ENCODE measurements around the gene LMF1.

Gene LMF1

DNA sequence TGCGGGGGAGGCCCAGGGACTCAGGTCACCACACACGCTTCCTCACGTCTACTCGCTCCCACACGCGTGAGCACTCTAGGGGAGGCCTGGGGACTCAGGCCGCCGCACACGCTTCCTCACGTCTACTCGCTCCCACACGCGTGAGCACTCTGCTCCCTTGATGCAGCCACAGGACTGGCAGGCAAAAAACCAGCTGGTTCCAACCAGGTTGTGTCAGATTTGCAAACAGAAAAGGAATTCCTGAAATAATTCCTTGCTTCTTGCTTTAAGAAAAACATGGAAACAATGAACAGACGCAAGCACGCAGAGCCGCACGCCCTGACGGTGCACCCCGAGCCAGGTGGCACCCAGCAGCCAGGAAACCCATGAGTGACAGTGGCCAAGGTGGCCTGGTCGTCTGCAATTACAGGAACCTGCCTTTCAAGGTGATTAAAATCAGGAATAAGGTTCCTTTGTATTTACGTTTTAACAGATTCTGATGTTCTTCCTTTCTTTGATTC is 37.9 kb downstream of the LMF1 start:
- no peaks in the 10 kb centered on the region for H3K9me3 ChIP-seq (ENCODE audit: control insufficient read depth, low read length)
- H3K9ac ChIP-seq, result no peak overlapping the region
- no peak for TF ChIP-seq CTCF (IDR thresholded peaks at IDR 0.05)
- no peak overlapping the region for H3K4me3 ChIP-seq (ENCODE audit: low read depth, low read length)
- no peak overlapping the region for H2AFZ ChIP-seq
- H3K27ac ChIP-seq, result no peak overlapping the region
- no peaks in the 10 kb centered on the region for H3K36me3 ChIP-seq (ENCODE audit: control insufficient read depth, insufficient read depth, low read length)
- H3K4me2 ChIP-seq (ENCODE audit: low read length), result no peak overlapping the region
- no peaks in the 10 kb centered on the region for H3K4me1 ChIP-seq
- H3K27me3 ChIP-seq (ENCODE audit: control insufficient read depth, insufficient read depth, low read length), result no peaks in the 10 kb centered on the region
- no peaks in the 10 kb centered on the region for H3K79me2 ChIP-seq

DNA sequence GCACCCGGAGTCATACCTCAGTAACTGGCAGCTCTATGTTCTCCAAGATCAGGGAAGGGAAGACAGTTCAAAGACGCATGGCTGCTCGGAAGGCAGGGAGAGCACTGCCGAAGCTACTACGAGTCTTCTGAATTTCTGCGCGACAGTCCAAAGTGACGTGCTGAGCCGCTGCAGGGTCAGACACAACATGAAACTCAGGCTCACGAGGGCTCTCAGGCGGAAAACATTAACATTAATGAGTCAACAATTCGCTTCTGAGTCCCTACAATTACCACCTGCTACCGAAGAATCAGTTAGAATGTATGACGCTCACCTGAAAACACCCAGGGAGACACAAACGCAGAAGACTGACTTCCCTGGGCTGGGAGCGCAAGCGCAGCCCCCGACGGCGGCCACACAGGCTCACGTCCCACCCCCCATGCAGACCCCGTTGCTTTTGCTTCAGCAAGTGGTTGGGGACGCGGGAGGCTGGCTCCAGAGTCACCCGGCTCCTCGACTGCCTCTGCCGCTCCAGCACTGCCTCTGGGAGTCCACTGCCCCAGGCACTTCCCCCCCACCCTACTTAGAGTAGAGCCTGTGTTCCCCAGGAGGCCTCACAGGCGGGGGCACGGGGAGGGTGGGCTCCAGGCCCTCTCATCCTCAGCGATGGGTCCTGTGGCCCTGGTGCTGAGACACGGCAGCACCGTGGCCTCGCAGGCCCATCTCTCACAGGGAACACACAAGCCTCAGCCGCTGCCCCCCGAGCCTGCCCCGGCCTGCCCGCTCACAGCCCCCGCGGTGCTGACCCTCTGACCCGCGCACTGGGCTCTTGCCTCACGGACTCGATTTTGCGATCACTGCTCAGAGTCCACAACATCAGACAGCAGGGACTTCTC is 38.9 kb downstream of the LMF1 start:
- Histone ChIP-seq H3K9me3 (ENCODE audit: control insufficient read depth, low read length) (no peaks in the 10 kb centered on the region), H3K27ac (no peak overlapping the region), H3K27me3 (ENCODE audit: control insufficient read depth, insufficient read depth, low read length) (no peaks in the 10 kb centered on the region), H3K79me2 (no peaks in the 10 kb centered on the region), H3K4me2 (ENCODE audit: low read length) (no peak overlapping the region), H3K36me3 (ENCODE audit: control insufficient read depth, insufficient read depth, low read length) (no peaks in the 10 kb centered on the region), H3K4me1 (no peaks in the 10 kb centered on the region), H3K4me3 (ENCODE audit: low read depth, low read length) (no peak overlapping the region), H3K9ac (no peak overlapping the region), H2AFZ (no peak overlapping the region)
- no peak for TF ChIP-seq CTCF (IDR thresholded peaks at IDR 0.05)

GRCh38 chr16:931171-931570 is 39.6 kb downstream of the LMF1 start:
- Histone ChIP-seq H3K9me3 (ENCODE audit: control insufficient read depth, low read length) (no peaks in the 10 kb centered on the region), H2AFZ (no peak overlapping the region), H3K27ac (no peak overlapping the region), H3K4me3 (ENCODE audit: low read depth, low read length) (no peak overlapping the region), H3K4me2 (ENCODE audit: low read length) (no peak overlapping the region), H3K79me2 (no peaks in the 10 kb centered on the region), H3K36me3 (ENCODE audit: control insufficient read depth, insufficient read depth, low read length) (no peaks in the 10 kb centered on the region), H3K9ac (no peak overlapping the region), H3K4me1 (no peaks in the 10 kb centered on the region), H3K27me3 (ENCODE audit: control insufficient read depth, insufficient read depth, low read length) (no peaks in the 10 kb centered on the region)
- no peak for TF ChIP-seq CTCF (IDR thresholded peaks at IDR 0.05)

GRCh38 chr16:930511-930910 is 40.3 kb downstream of the LMF1 start:
- no peak overlapping the region for H3K27ac ChIP-seq
- no peak overlapping the region for H3K4me3 ChIP-seq (ENCODE audit: low read depth, low read length)
- H3K79me2 ChIP-seq, result no peaks in the 10 kb centered on the region
- H3K9me3 ChIP-seq (ENCODE audit: control insufficient read depth, low read length), result no peaks in the 10 kb centered on the region
- no peak overlapping the region for H3K9ac ChIP-seq
- no peaks in the 10 kb centered on the region for H3K4me1 ChIP-seq
- H3K36me3 ChIP-seq (ENCODE audit: control insufficient read depth, insufficient read depth, low read length), result no peaks in the 10 kb centered on the region
- H3K4me2 ChIP-seq (ENCODE audit: low read length), result no peak overlapping the region
- no peak for TF ChIP-seq CTCF (IDR thresholded peaks at IDR 0.05)
- H2AFZ ChIP-seq, result no peak overlapping the region
- no peaks in the 10 kb centered on the region for H3K27me3 ChIP-seq (ENCODE audit: control insufficient read depth, insufficient read depth, low read length)

DNA sequence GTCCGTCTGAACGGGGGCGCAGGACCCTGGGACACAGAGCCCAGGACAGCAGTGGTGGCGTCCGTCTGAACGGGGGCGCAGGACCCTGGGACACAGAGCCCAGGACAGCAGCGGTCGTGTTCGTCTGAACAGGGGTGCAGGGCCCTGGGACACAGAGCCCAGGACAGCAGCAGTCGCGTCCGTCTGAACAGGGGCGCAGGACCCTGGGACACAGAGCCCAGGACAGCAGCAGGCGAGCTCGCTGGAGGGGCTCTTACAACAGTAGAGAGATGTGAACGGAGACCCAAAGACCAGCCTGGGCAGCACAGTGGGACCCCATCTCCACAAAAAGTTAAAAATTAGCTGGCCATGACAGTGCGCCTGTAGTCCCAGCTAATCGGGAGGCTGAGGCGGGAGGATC is 40.7 kb downstream of the LMF1 start:
- Histone ChIP-seq H3K4me1 (no peaks in the 10 kb centered on the region), H3K9ac (no peak overlapping the region), H3K79me2 (no peaks in the 10 kb centered on the region), H3K27me3 (ENCODE audit: control insufficient read depth, insufficient read depth, low read length) (no peaks in the 10 kb centered on the region), H3K4me3 (ENCODE audit: low read depth, low read length) (no peak overlapping the region), H3K9me3 (ENCODE audit: control insufficient read depth, low read length) (no peaks in the 10 kb centered on the region), H3K36me3 (ENCODE audit: control insufficient read depth, insufficient read depth, low read length) (no peaks in the 10 kb centered on the region), H2AFZ (no peak overlapping the region), H3K27ac (no peak overlapping the region), H3K4me2 (ENCODE audit: low read length) (no peak overlapping the region)
- no peak for TF ChIP-seq CTCF (IDR thresholded peaks at IDR 0.05)

Measured in parathyroid adenoma (tissue), 2 donors.